ENCODE data around the gene AP4S1.

AP4S1 gene

DNA sequence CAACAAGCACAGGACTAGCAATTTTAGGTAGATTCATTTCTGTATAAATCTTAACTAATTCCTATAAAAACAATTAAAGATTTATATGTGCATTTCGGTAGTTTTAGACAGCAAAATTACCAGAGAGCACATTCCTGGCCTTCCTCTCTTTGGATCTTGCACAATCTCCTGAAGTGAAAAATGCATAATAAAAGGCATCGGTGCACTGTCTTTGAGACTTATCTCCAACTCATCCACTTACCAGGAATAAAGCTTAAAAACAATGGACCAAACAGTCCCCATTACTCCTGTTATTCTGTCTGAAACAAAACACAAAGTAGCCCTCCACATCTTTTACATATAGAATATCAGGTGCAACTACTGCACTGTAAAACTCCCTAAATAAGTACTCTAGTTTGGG lies 112.9 kb downstream of the AP4S1 start:
- TF ChIP-seq CTCF (IDR thresholded peaks at IDR 0.05; ENCODE audit: insufficient read depth, low read length, missing control alignments) = no peak
- no peak overlapping the region for H3K4me3 ChIP-seq (ENCODE audit: low read depth, low read length)
- POLR2A ChIA-PET = no interaction called here
- CTCF ChIA-PET = interaction anchor here (2.2 kb wide), 1 partner anchor 10 kb away, joined by 7 read pairs; no protein-coding TSS in a partner anchor
- no peak for DNase-seq (ENCODE audit: low read depth, low spot score)

DNA sequence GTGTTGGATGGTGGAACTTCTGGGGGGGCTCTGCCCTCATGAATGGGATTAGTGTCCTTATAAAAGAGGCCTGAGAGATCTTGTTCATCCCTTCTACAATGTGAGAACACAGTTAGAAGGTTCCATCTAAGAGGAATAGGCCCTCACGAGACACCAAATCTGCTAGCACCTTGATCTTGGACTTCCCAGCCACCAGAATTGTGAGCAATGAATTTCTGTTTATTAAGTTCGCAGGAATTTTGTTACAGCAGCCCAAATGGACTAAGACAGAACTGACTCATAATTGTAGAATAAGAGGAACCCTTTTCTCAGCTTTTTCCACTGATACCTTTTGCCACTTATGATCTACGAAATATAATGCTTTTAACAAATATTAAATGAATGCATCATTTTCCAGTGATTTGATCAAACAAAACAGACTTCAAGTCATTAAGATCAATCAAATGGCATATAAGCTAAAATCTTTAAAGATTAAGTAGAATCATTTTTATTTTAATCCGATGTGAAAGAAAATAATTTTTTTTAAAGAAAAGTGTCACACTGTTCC lies 113.9 kb downstream of the AP4S1 start:
- TF ChIP-seq CTCF (IDR thresholded peaks at IDR 0.05; ENCODE audit: insufficient read depth, low read length, missing control alignments) = no peak
- CTCF ChIA-PET = interaction anchor here (2.2 kb wide), 1 partner anchor 9 kb away, joined by 7 read pairs; no protein-coding TSS in a partner anchor
- DNase-seq (ENCODE audit: low read depth, low spot score) = no peak
- no peak overlapping the region for H3K4me3 ChIP-seq (ENCODE audit: low read depth, low read length)
- POLR2A ChIA-PET = no interaction called here

DNA sequence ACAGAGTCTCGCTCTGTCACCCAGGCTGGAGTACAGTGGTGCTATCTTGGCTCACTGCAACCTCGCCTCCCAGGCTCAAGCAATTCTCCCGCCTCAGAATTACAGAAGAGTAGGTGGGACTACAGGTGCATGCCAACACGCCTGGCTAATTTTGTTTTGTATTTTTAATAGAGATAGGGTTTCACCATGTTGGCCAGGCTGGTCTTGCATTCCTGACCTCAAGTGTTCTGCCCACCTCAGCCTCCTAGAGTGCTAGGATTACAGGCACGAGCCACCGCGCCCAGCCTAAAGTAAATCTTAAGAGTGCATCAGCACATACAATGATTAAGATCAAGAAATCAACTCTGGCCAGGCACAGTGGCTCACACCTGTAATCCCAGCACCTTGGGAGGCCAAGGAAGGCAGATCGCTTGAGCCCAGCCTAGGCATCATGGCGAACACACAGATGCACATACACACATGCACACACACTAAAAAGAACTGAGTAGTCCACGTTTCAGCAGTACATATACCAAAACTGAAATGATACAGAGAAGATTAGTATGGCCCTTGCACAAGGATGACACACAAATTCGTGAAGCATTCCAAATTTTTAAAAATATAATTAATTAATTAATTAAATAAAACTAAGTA lies 117.1 kb downstream of the AP4S1 start:
- DNase-seq (ENCODE audit: low read depth, low spot score) = no peak
- ChIA-PET POLR2A (no interaction called here), CTCF (no interaction called here)
- H3K4me3 ChIP-seq (ENCODE audit: low read depth, low read length) = no peak overlapping the region
- TF ChIP-seq CTCF (IDR thresholded peaks at IDR 0.05; ENCODE audit: insufficient read depth, low read length, missing control alignments) = no peak
